ENCODE data around the gene ZNF366.

GRCh38 chr5:72453246-72453775 lies 53.9 kb downstream of the ZNF366 start:
- TF ChIP-seq ZNF121 (tag by site-specific recombination; IDR thresholded peaks at IDR 0.05): no peak
- TF ChIP-seq CTCF (tag by site-specific recombination; IDR thresholded peaks at IDR 0.05): no peak
- TF ChIP-seq KLF16 (tag by site-specific recombination; IDR thresholded peaks at IDR 0.05): no peak
- TF ChIP-seq ZBTB8A (tag by site-specific recombination; IDR thresholded peaks at IDR 0.05): no peak
- TF ChIP-seq MZF1 (tag by site-specific recombination; IDR thresholded peaks at IDR 0.05; ENCODE audit: borderline replicate concordance): no peak
- TF ChIP-seq ZNF335 (tag by site-specific recombination; conservative IDR thresholded peaks at IDR 0.05): no peak
- no peak for TF ChIP-seq ZNF10 (tag by site-specific recombination; IDR thresholded peaks at IDR 0.05)
- TF ChIP-seq ZNF639 (tag by site-specific recombination; IDR thresholded peaks at IDR 0.05): no peak
- no peak for TF ChIP-seq REST (tag by site-specific recombination; IDR thresholded peaks at IDR 0.05)
- TF ChIP-seq HOXA7 (CRISPR knock-in tag; IDR thresholded peaks at IDR 0.05; ENCODE audit: borderline replicate concordance): no peak
- no peak for TF ChIP-seq ZNF701 (tag by site-specific recombination; IDR thresholded peaks at IDR 0.05)
- TF ChIP-seq ZNF76 (tag by site-specific recombination; IDR thresholded peaks at IDR 0.05; ENCODE audit: borderline replicate concordance, low read depth): no peak
